Measurements from ENCODE around the gene YPEL4.

GRCh38 chr11:57622263-57622662 is 27.4 kb downstream of the YPEL4 start:
- TF ChIP-seq CTCF (IDR thresholded peaks at IDR 0.05; ENCODE audit: low read depth, low read length, poor library complexity, severe bottlenecking) (no peak), EZH2phosphoT487 (IDR thresholded peaks at IDR 0.05; ENCODE audit: borderline replicate concordance, low read length) (no peak)
